PC-9 (cell line): ENCODE data around the gene EGFR.

ENCODE experiments used
- EZH2 ChIP-seq: fragments of 200-600 bp; sonication (generic); IDR thresholded peaks from 2 replicates; pipeline ENCODE4 v1.8.0; 2017; ENCODE audit warnings: antibody characterized with exemption, low read depth
- TF ChIP-seq, protein P1 (sequence below): fragments of 200-600 bp; sonication (generic); conservative IDR thresholded peaks from 2 replicates; pipeline ENCODE4 v1.6.1; 2017; ENCODE audit warnings: mixed run types, antibody characterized with exemption, mild to moderate bottlenecking, moderate library complexity

DNA sequence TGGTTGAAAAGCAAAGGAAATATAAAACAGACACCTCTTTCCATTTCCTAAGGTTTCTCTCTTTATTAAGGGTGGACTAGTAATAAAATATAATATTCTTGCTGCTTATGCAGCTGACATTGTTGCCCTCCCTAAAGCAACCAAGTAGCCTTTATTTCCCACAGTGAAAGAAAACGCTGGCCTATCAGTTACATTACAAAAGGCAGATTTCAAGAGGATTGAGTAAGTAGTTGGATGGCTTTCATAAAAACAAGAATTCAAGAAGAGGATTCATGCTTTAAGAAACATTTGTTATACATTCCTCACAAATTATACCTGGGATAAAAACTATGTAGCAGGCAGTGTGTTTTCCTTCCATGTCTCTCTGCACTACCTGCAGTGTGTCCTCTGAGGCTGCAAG is 191.9 kb downstream of the EGFR start:
- TF ChIP-seq, protein P1, sequence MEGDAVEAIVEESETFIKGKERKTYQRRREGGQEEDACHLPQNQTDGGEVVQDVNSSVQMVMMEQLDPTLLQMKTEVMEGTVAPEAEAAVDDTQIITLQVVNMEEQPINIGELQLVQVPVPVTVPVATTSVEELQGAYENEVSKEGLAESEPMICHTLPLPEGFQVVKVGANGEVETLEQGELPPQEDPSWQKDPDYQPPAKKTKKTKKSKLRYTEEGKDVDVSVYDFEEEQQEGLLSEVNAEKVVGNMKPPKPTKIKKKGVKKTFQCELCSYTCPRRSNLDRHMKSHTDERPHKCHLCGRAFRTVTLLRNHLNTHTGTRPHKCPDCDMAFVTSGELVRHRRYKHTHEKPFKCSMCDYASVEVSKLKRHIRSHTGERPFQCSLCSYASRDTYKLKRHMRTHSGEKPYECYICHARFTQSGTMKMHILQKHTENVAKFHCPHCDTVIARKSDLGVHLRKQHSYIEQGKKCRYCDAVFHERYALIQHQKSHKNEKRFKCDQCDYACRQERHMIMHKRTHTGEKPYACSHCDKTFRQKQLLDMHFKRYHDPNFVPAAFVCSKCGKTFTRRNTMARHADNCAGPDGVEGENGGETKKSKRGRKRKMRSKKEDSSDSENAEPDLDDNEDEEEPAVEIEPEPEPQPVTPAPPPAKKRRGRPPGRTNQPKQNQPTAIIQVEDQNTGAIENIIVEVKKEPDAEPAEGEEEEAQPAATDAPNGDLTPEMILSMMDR, result no peak
- TF ChIP-seq EZH2, result no peak
